GM21737 (cell line): ENCODE measurements around the gene GRK4.

Experiments
- ATAC-seq: cut with Tn5 transposase; IDR thresholded peaks from one replicate; pipeline ENCODE4 v1.9.1; 2021; ENCODE audit warnings: mild to moderate bottlenecking, moderate library complexity; ENCODE audit not compliant: unreplicated experiment

Gene GRK4

DNA sequence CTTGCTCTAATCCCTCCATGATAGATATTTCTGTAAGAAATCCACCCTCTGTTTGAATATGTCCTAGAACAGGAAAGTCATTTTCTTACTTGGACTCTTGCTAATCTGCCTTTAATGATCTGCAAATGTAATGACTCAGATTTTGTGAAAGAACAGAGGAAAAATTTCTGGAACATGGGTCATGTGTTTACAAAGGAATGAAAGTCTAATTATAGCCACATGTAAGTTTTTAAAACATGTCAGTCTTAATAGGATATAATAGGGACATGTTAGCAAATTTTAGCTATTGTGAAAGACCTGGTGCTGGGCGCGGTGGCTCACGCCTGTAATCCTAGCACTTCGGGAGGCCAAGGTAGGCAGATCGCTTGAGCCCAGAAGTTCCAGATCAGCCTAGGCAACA is 47.6 kb downstream of the GRK4 start:
- ATAC-seq = no peak

DNA sequence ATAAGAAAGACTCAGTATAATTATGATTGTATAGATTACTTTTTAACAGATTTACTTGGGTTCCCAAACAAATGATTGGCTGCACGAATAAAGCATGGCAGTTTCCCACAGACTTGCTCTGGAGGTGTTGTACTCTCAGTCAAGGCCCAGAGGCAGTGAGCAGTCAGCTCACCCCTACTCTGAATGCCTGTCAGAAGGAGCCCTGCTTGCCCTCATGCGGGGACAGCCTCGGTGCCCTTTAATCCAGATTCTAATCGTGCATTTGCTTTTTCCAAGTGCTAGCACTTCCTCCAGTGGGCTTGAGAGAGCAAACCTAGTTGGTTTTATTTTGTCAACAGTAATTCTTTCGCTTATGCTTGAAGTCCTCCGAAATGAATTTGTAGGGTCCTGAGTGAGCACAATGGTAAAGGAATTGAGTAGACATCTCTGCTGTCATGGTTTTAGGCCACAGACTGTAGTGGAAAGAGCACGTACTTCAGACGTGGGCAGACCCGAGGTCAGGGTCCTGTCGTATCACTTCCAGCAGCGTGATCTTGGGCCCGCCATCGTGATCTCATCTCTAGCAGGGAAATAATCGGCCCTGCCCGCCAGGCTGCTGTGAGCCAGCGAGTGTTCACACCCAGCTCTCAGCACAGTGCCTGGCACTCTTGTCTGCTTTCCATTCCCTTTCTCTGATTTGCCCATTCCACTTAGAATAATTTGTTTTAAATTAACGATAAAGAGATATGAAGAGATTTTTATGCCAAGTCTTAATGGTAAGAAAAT is 48.3 kb downstream of the GRK4 start:
- no peak for ATAC-seq

DNA sequence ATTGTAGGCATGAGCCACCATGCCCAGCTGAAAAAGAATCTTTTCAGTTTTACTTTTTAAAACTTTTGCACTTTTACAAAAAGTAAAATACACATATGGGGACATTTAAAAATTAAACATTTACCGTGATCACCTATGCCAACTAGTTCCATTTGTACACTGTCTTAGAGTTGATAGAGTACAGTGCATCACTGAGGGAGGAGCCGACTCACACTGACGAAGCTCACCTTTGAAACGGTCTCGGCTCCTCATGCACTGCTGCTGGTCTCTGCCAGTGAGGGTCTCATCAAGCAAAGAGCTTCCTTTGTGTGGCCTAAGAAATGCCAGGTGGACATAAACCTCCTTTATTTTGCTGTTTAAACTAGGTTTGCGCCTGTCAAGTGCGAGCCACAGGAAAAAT is 50.0 kb downstream of the GRK4 start:
- ATAC-seq = no peak

DNA sequence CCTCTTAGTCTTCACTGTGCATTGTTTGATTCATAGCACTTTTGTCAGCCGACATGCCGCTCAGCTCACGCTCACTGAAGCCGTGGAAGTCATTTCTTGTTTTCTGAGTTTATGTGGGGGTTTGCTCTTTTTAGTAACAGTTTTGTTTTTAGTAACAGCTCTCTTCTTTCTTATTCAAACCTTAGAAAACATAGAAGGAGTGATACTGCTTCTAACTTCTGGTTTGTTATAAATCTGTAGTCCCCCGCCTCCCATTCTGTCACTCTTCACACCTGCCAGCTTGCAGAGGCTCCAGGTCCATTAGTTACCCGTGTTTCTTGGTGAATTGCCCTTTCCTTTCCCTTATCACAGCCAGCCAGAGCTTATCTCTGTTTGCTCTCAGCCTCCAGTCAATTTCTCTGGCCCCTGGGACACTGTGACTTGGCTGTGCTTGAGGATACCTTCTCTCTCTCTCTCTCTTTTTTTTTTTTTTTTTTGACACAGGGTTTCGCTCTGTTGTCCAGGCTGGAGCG is 50.5 kb downstream of the GRK4 start:
- peak; percentile 64 for ATAC-seq

DNA sequence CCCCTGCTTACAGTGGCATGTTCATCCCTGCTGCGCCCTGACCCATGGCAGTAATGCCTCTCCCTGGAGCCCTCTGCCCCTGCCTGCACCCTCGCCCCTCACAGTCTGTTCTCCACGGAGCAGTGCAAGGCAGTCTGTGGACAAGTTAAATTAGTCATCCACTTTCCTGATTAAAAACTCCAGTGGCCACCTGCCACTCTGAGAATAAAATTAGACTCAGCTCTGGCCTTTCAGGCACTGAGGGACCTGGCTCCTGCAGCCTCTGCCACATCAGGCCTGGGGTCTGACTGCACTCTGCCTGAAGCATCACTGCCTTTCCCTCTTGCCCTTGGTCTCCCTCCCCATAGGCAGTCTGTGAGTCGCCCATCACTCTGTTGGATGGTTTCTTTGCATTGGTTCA is 53.6 kb downstream of the GRK4 start:
- ATAC-seq = no peak

DNA sequence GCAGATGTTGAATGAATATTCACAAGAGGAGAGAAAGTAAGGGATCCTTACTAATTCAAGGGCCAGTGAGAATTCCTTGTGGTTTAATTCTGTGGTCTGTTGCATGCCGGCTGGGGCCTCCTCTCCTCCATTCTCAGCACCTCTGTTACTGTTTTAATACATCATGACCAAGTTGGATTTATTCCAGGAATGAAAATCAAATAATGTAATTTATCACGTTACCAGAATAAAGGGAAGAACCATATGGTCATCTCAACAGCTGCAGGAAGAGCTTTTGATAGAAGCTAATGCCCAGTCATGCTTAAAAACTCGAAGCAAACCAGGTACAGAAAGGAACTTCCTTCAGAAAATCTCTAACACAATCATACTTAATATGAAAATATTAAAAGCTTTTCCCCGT is 54.1 kb downstream of the GRK4 start:
- ATAC-seq = no peak

- ATAC-seq = no peak
Observed at GRCh38 chr4:3019145-3019846, 55.9 kb downstream of the GRK4 start.

GRCh38 chr4:3021127-3021526 is 57.8 kb downstream of the GRK4 start:
- no peak for ATAC-seq

DNA sequence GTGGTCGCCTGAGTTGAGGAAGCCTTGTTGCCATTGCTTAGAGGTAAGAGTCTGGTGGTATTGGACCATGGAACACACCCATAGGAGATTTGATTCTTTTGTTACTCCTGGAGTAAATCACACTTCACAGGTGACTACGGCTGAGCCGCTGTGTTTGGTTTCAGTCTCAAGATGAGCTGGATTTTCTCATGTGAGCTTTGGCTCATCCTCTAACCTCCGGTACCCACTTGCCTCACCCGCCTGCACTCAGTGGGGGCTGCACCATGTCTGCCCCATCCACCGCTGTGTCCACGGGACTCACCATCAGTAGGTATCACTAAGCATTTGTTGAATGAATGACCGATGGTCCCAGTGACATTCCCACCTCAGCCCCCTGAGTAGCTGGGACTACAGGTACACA is 58.3 kb downstream of the GRK4 start:
- no peak for ATAC-seq

DNA sequence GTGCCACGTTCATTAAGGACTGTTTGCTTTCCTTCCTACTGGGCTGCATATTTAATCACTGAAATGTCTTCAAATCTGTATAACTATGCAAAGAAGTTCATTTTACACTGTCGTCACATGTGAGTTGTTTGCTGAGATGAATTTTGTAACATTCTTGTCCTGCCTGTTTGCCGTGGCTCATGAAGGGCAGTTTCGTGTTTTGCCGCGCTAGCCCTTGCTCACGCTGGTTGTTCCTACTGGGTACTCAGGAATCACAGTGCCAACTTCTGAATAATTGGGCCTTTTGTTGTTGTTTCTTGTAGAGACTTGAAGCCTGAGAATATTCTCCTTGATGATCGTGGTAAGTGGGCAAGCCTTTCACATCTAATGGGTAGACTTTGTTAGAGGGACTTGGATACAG is 58.7 kb downstream of the GRK4 start:
- no peak for ATAC-seq

DNA sequence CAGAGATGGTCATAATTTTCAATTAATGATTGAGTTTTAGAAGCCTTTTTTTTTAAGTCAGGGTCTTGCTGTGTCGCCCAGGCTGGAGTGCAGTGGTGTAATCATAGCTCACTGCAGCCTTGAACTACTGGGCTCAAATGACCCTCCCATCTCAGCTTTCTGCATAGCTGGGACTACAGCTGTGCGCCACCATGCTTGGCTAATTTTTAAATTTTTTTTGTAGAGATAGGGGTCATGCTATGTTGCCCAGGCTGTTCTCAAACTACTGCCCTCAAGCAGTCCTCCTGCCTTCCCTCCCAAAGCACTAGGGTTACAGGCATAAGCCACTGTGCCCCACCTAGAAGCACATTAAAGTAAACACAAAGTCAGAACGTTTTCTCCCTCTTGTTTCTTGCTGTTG is 59.3 kb downstream of the GRK4 start:
- no peak for ATAC-seq

GRCh38 chr4:3025881-3026280 is 62.5 kb downstream of the GRK4 start:
- ATAC-seq = no peak

- ATAC-seq = no peak
Observed at GRCh38 chr4:3026540-3026939, 63.2 kb downstream of the GRK4 start.

GRCh38 chr4:3029464-3029863 is 66.1 kb downstream of the GRK4 start:
- ATAC-seq = no peak

- no peak for ATAC-seq
Observed at GRCh38 chr4:3030566-3031356, 67.4 kb downstream of the GRK4 start.

- no peak for ATAC-seq
Observed at GRCh38 chr4:3031357-3032082, 68.1 kb downstream of the GRK4 start.

- ATAC-seq = no peak
Observed at GRCh38 chr4:3034231-3034630, 70.9 kb downstream of the GRK4 start.

DNA sequence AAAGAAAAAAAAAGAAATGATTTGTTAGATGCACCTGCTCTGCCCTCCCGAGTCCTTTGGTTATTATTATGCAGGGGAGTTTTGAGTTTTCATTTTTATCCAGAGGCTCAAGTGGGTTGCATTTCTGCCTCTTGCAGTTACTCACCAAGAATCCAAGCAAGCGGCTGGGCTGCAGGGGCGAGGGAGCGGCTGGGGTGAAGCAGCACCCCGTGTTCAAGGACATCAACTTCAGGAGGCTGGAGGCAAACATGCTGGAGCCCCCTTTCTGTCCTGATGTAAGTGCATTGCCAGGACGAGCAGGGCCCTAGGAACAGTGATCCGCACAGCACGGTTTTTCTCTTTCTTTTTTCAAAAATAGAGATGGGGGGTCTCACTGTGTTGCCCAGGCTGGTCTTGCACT is 71.9 kb downstream of the GRK4 start:
- ATAC-seq = no peak

- ATAC-seq = no peak
Observed at GRCh38 chr4:3035674-3036073, 72.3 kb downstream of the GRK4 start.

DNA sequence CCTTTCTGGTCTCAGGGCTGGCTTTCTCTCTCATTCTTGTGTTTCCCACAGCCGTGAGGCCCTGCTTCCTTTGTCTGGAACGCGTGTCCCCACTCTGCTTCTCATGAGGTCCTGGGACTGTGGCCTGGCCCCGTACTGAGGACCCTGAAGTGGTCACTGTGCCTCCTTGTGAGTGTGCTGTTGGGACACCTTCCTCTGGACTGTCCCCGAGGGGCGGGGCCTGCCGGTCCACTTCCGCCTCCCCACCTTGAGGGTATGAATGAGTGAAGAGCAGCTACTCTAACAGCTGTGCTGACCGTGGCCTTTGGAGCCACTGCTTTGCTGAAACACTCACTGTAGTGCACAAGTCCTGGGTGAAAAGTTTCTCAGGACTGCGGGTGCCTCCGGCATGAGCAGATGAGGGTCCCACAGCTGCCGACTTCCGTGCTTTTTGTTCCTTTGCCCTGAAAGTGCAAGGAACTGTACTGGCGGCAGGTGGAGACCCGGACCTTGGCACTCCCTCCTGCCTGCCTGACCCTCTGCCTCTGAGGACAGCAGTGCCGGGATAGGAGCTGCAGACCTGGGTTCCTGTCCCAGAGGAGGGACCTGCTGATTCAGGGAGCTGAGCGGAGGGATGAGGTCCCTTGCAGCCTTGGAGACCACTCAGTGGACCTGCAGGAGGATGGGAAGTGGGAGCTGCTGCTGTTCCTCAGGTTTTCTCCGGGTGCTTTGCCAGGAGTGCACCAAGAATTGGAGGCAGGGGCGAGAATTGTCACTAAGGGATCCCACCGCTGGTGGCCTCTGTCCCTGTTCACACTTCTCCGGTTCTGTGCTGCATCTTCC is 73.0 kb downstream of the GRK4 start:
- ATAC-seq = no peak
